H1 (cell line): ENCODE measurements around the gene SPAG16. TPM values are rescaled to one million over a fixed set of nuclear protein-coding genes. Genes with fewer than 3 reads are reported as not detected.

ENCODE experiments used
- CTCF ChIA-PET: fragments of 300-600 bp; sonication (Branson Sonifier 250); formaldehyde crosslinking; loops from one replicate; lab custom pipeline; 2021; ENCODE audit not compliant: partially characterized antibody; lab: Charles Lee
- POLR2A ChIA-PET: fragments of 300-600 bp; sonication (Branson Sonifier 250); formaldehyde crosslinking; loops from one replicate; lab custom pipeline; 2021; ENCODE audit warnings: inconsistent platforms; ENCODE audit not compliant: partially characterized antibody; lab: Charles Lee
- DNase-seq, 2 experiments: peaks; one replicate each; pipeline versions ENCODE4 v3.0.0 to v3.0.0-alpha.2; 2010 to 2022; ENCODE audit warnings: low spot score in 2 of 2, low read depth in 1 of 2, mixed read lengths in 1 of 2
- FAIRE-seq: peaks from 2 replicates; lab custom pipeline; 2011; peaks lifted over from hg19 to GRCh38; lab: Jason Lieb, UNC
- H2AFZ ChIP-seq: 2 replicates; pipeline ENCODE4 v1.8.1; 2012; ENCODE audit warnings: low read length, inconsistent platforms
- H2AK5ac ChIP-seq: 2 replicates; pipeline ENCODE4 v1.6.1; 2013; ENCODE audit warnings: low read depth, low read length
- H2BK120ac ChIP-seq: replicated peaks from 2 replicates; pipeline ENCODE3; 2013; ENCODE audit warnings: low read depth, low read length, inconsistent platforms
- H2BK12ac ChIP-seq: 2 replicates; pipeline ENCODE4 v1.6.1; 2013; ENCODE audit warnings: low read depth, low read length
- H2BK15ac ChIP-seq: 2 replicates; pipeline ENCODE4 v1.6.1; 2013; ENCODE audit warnings: low read length
- H2BK20ac ChIP-seq: 2 replicates; pipeline ENCODE4 v1.6.1; 2013; ENCODE audit warnings: low read length
- H2BK5ac ChIP-seq: 2 replicates; pipeline ENCODE4 v1.6.1; 2013; ENCODE audit warnings: low read depth, low read length
- H3K14ac ChIP-seq: 2 replicates; pipeline ENCODE4 v1.6.1; 2013; ENCODE audit warnings: inconsistent platforms; ENCODE audit not compliant: insufficient read length
- H3K18ac ChIP-seq: 2 replicates; pipeline ENCODE4 v1.6.1; 2013; ENCODE audit warnings: low read length; ENCODE audit errors: extremely low read depth
- H3K23ac ChIP-seq: 2 replicates; pipeline ENCODE4 v1.6.1; 2013; ENCODE audit warnings: inconsistent platforms; ENCODE audit not compliant: insufficient read length
- H3K23me2 ChIP-seq: 2 replicates; pipeline ENCODE4 v1.6.1; 2013; ENCODE audit warnings: low read depth, low read length
- H3K27ac ChIP-seq: 2 replicates; pipeline ENCODE4 v1.6.1; 2011; ENCODE audit warnings: low read depth, low read length, inconsistent platforms
- H3K27me3 ChIP-seq, 4 experiments: replicated peaks in 1 of 4; 1 replicate in 1 of 4; 2 replicates in 3 of 4; pipeline versions ENCODE4 v1.6.1 to v1.8.1; 2011 to 2013; ENCODE audit warnings: low read length in 3 of 4, mild to moderate bottlenecking in 3 of 4, inconsistent platforms in 2 of 4, mixed read lengths in 2 of 4, moderate library complexity in 1 of 4; ENCODE audit not compliant: control insufficient read depth in 3 of 4, insufficient read depth in 3 of 4; ENCODE audit errors: extremely low read depth in 1 of 4
- H3K36me3 ChIP-seq, 4 experiments: 2 replicates each; pipeline versions ENCODE4 v1.6.1 to v1.8.1; 2011 to 2013; ENCODE audit warnings: mild to moderate bottlenecking in 4 of 4, low read length in 3 of 4, moderate library complexity in 2 of 4, control low read depth in 1 of 4, inconsistent platforms in 1 of 4; ENCODE audit not compliant: insufficient read depth in 4 of 4, control insufficient read depth in 2 of 4
- H3K4ac ChIP-seq: replicated peaks from 2 replicates; pipeline ENCODE3; 2013; ENCODE audit warnings: low read length, low read depth, mixed read lengths, inconsistent platforms; ENCODE audit not compliant: insufficient read length
- H3K4me1 ChIP-seq, 4 experiments: replicated peaks in 1 of 4; 1 replicate in 1 of 4; 2 replicates in 3 of 4; pipeline versions ENCODE4 v1.6.1 to v1.8.1; 2011 to 2013; ENCODE audit warnings: low read length in 3 of 4, inconsistent platforms in 2 of 4, mixed read lengths in 1 of 4; ENCODE audit not compliant: insufficient read depth in 4 of 4, control insufficient read depth in 3 of 4
- H3K4me2 ChIP-seq, 2 experiments: 2 replicates each; pipeline versions ENCODE4 v1.6.1 to v1.8.1; 2011 to 2013; ENCODE audit warnings: low read depth in 2 of 2, low read length in 2 of 2, control low read depth in 1 of 2, inconsistent platforms in 1 of 2, mild to moderate bottlenecking in 1 of 2; ENCODE audit not compliant: insufficient read depth in 1 of 2
- H3K4me3 ChIP-seq, 4 experiments: fragments of 200-600, 300-600 bp in 1 of 4; sonication (generic), shearing (Covaris generic), sonication (Bioruptor Twin) in 1 of 4; 2 replicates each; pipeline versions ENCODE4 v1.5.1 to v1.8.1; 2011 to 2016; ENCODE audit warnings: low read length in 4 of 4, low read depth in 3 of 4, control low read depth in 2 of 4, inconsistent platforms in 2 of 4, mild to moderate bottlenecking in 2 of 4, mixed read lengths in 1 of 4, moderate library complexity in 1 of 4; ENCODE audit not compliant: insufficient read depth in 2 of 4; ENCODE audit errors: extremely low read depth in 1 of 4
- H3K56ac ChIP-seq: replicated peaks from 2 replicates; pipeline ENCODE3; 2013; ENCODE audit warnings: low read depth, mild to moderate bottlenecking, mixed read lengths, low read length, inconsistent platforms; ENCODE audit not compliant: insufficient read length
- H3K79me1 ChIP-seq: 2 replicates; pipeline ENCODE4 v1.6.1; 2013; ENCODE audit warnings: low read depth, low read length, control low read depth
- H3K79me2 ChIP-seq, 2 experiments: 2 replicates each; pipeline versions ENCODE4 v1.6.1 to v1.8.1; 2012 to 2013; ENCODE audit warnings: low read length in 2 of 2, mild to moderate bottlenecking in 2 of 2, inconsistent platforms in 1 of 2; ENCODE audit not compliant: insufficient read depth in 2 of 2, control insufficient read depth in 1 of 2
- H3K9ac ChIP-seq, 4 experiments: replicated peaks in 1 of 4; 1 replicate in 1 of 4; 2 replicates in 3 of 4; pipeline versions ENCODE4 v1.6.1 to v1.8.1; 2011 to 2013; ENCODE audit warnings: low read depth in 3 of 4, low read length in 3 of 4, control low read depth in 2 of 4, mild to moderate bottlenecking in 2 of 4, moderate library complexity in 2 of 4, inconsistent platforms in 1 of 4; ENCODE audit errors: extremely low read depth in 1 of 4
- H3K9me3 ChIP-seq, 2 experiments: 2 replicates each; pipeline versions ENCODE4 v1.6.1 to v1.8.1; 2012 to 2013; ENCODE audit warnings: mild to moderate bottlenecking in 2 of 2, moderate library complexity in 2 of 2, control low read depth in 1 of 2, inconsistent platforms in 1 of 2, low read depth in 1 of 2, low read length in 1 of 2, mixed read lengths in 1 of 2; ENCODE audit not compliant: insufficient read depth in 2 of 2
- H4K20me1 ChIP-seq, 2 experiments: replicated peaks in 1 of 2; 2 replicates each; pipeline versions ENCODE3 to v1.8.1; 2011 to 2013; ENCODE audit warnings: inconsistent platforms in 2 of 2, low read length in 2 of 2, mild to moderate bottlenecking in 1 of 2; ENCODE audit not compliant: insufficient read depth in 2 of 2, control insufficient read depth in 1 of 2
- H4K5ac ChIP-seq: 2 replicates; pipeline ENCODE4 v1.6.1; 2013; ENCODE audit warnings: low read length, low read depth, mixed read lengths, inconsistent platforms; ENCODE audit not compliant: insufficient read length
- H4K8ac ChIP-seq: 2 replicates; pipeline ENCODE4 v1.8.0; 2013; ENCODE audit warnings: mild to moderate bottlenecking, moderate library complexity, low read length, inconsistent platforms; ENCODE audit not compliant: insufficient read depth; ENCODE audit errors: extremely low read depth
- H4K91ac ChIP-seq: replicated peaks from 2 replicates; pipeline ENCODE3; 2013; ENCODE audit warnings: low read length, mixed read lengths, inconsistent platforms; ENCODE audit not compliant: insufficient read length
- CREB1 ChIP-seq: IDR thresholded peaks from 2 replicates; pipeline ENCODE4 v1.6.1; 2012; ENCODE audit warnings: inconsistent platforms
- EGR1 ChIP-seq: IDR thresholded peaks from 2 replicates; pipeline ENCODE4 v1.6.1; 2011; ENCODE audit warnings: low read depth, low read length, borderline replicate concordance
- FOSL1 ChIP-seq: IDR thresholded peaks from 2 replicates; pipeline ENCODE4 v1.6.1; 2011; ENCODE audit warnings: mild to moderate bottlenecking, low read depth, low read length, moderate library complexity; ENCODE audit not compliant: insufficient read depth
- JUN ChIP-seq: IDR thresholded peaks from 2 replicates; pipeline ENCODE4 v1.6.1; 2011; ENCODE audit warnings: low read depth, mild to moderate bottlenecking, improper control_type of control experiment, low read length
- KDM4A ChIP-seq: IDR thresholded peaks from one replicate; pipeline ENCODE4 v1.7.1; 2012; ENCODE audit warnings: low read depth, mild to moderate bottlenecking, moderate library complexity, low read length, inconsistent platforms; ENCODE audit not compliant: severe bottlenecking
- POU5F1 ChIP-seq: IDR thresholded peaks from 2 replicates; pipeline ENCODE4 v1.6.1; 2011; ENCODE audit warnings: low read depth, mild to moderate bottlenecking, low read length, moderate library complexity
- RFX5 ChIP-seq: IDR thresholded peaks from 2 replicates; pipeline ENCODE4 v1.6.1; 2011; ENCODE audit warnings: low read depth, low read length, improper control_type of control experiment, borderline replicate concordance
- RXRA ChIP-seq: IDR thresholded peaks from 2 replicates; pipeline ENCODE4 v1.6.1; 2011; ENCODE audit warnings: low read depth, mild to moderate bottlenecking, low read length, moderate library complexity; ENCODE audit not compliant: insufficient read depth
- SIN3A ChIP-seq, 2 experiments: IDR thresholded peaks in 1 of 2; conservative IDR thresholded peaks in 1 of 2; 2 replicates each; pipeline ENCODE4 v1.6.1; 2011 to 2012; ENCODE audit warnings: low read length in 2 of 2, improper control_type of control experiment in 1 of 2, low read depth in 1 of 2, mild to moderate bottlenecking in 1 of 2
- SP1 ChIP-seq: IDR thresholded peaks from 2 replicates; pipeline ENCODE4 v1.6.1; 2011; ENCODE audit warnings: low read depth, low read length
- ZNF274 ChIP-seq: IDR thresholded peaks from 2 replicates; pipeline ENCODE4 v1.7.0; 2012; ENCODE audit warnings: low read length, borderline replicate concordance; ENCODE audit errors: extremely low read depth
- WGBS, 2 experiments: shearing (Covaris generic) in 1 of 2; methylation state at CpG; one replicate each; pipeline versions ENCODE4 v1.1.6 to v1.1.7; 2013 to 2015; ENCODE audit warnings: low lambda C conversion rate in 2 of 2, mixed read lengths in 2 of 2, inconsistent platforms in 1 of 2, low coverage in 1 of 2, missing lambda C conversion rate in 1 of 2; ENCODE audit not compliant: insufficient replicate concordance in 2 of 2, insufficient coverage in 1 of 2, insufficient read length in 1 of 2; ENCODE audit errors: extremely low coverage in 1 of 2, missing lambda C conversion rate in 1 of 2; 5-methylcytosine and 5-hydroxymethylcytosine counted together
- polyA plus RNA-seq, 7 experiments: library from polyadenylated mRNA; depleted of rRNA in 3 of 7; stranded (reverse) in 5 of 7; unstranded in 2 of 7; fragments of >200 nt in 5 of 7; fragments of 200-250 nt in 2 of 7; gene quantifications; 1 replicate in 5 of 7; 2 replicates in 1 of 7; 4 replicates in 1 of 7; pipeline versions ENCODE4 v1.2.1 to v1.2.3, GENCODE V29; 2011 to 2013; ENCODE audit warnings: missing spikeins in 2 of 7, mixed read lengths in 2 of 7
- total RNA-seq: library from RNA; stranded (reverse); fragmentation: NEBNext Ultra II Directional; extraction: Animal tissue kit (Norgen Biotek cat#: 25700); gene quantifications from 2 replicates; pipeline ENCODE4 v1.2.1, GENCODE V29; 2021

SPAG16 gene
- total and polyA plus RNA-seq, 2 of the 8 experiments (the other 6 are each of a cell fraction or from before 2014, with no cell fraction given), result 6.0 to 14.9 TPM

GRCh38 chr2:213757525-213757924, 473.3 kb downstream of the SPAG16 start:
- Histone ChIP-seq H3K79me2 (no peaks in the 10 kb centered on the region), H2AK5ac (no peak overlapping the region), H4K5ac (no peak overlapping the region), H3K23ac (no peak overlapping the region), H4K8ac (no peak overlapping the region), H3K4ac (no peak overlapping the region), H3K79me1 (no peaks in the 10 kb centered on the region), H3K9ac (no peak overlapping the region), H2BK5ac (no peak overlapping the region), H4K91ac (no peak overlapping the region), H3K4me1 (no peaks in the 10 kb centered on the region), H3K4me2 (no peak overlapping the region), H3K18ac (no peak overlapping the region), H2BK120ac (no peak overlapping the region), H3K36me3 (no peaks in the 10 kb centered on the region), H3K27me3 (peaks cover 0 to 1% (median 0%) of the 10 kb centered on the region in 4 experiments; a peak in 1 of 7 replicates), H2BK20ac (no peak overlapping the region), H3K23me2 (no peaks in the 10 kb centered on the region), H3K56ac (no peak overlapping the region), H3K9me3 (no peaks in the 10 kb centered on the region), H4K20me1 (no peaks in the 10 kb centered on the region), H3K14ac (no peak overlapping the region), H3K4me3 (no peak overlapping the region), H3K27ac (no peak overlapping the region), H2AFZ (peak overlapping the region; percentile 85), H2BK15ac (no peak overlapping the region), H2BK12ac (peak overlapping the region; percentile 27; the same call in 1 of the 2 replicates)
- ChIA-PET POLR2A (no interaction called here), CTCF (no interaction called here)
- DNase-seq (no peak), FAIRE-seq (no peak)
- WGBS, 2 experiments, result 89% methylated on average over 3 of the region's 3 CpGs; no CpG with 5 or more reads in 1 of the 2 experiments
- TF ChIP-seq POU5F1 (no peak), SIN3A (conservative IDR thresholded peaks at IDR 0.05 in 1 of 2, IDR thresholded peaks at IDR 0.05 in 1 of 2; ENCODE audit: low read depth in 1 of 2, low read length in 2 of 2) (no peak), RXRA (no peak), KDM4A (no peak), ZNF274 (no peak), EGR1 (no peak), JUN (no peak), RFX5 (no peak), SP1 (no peak), CREB1 (no peak), FOSL1 (no peak)
